ENCODE results near the gene OSBPL5.

OSBPL5 gene

DNA sequence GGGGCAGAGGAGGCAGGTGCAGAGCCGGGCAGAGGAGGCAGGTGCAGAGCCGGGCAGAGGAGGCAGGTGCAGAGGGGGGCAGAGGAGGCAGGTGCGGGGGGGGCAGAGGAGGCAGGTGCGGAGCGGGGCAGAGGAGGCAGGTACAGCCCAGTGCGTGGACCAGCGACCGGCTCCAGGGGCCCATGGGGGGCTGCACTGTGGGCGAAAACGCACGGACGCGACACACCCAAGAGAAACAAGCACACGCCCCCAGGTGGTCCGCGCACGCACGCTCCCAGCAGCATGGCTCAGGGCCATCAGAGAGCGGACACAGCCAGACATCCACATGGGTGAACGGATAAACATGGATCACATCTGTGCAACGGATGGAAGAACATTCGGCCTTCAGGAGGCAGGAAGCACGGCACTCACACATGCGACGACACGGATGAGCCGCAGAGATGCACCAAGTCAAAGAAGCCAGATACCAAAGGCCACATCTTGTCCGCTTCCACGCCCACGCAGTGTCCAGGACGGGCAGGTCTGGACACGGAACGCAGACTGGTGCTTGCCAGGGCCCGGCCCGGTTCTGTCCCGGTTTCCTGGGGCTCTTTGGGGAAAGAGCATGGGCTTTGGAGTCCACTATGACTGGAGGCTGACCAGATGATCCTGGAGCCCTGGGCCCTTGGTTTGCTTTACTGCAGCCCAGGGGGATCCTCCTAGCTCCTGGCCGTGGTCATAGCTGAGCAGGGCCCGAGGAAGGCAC lies 21.8 kb downstream of the OSBPL5 start:
- no peak for TF ChIP-seq EZH2phosphoT487 (IDR thresholded peaks at IDR 0.05; ENCODE audit: borderline replicate concordance, low read length)
- TF ChIP-seq CTCF (IDR thresholded peaks at IDR 0.05; ENCODE audit: low read depth, low read length, poor library complexity, severe bottlenecking): no peak
- Histone ChIP-seq H3K9me2 (replicated peaks; ENCODE audit: control insufficient read depth, low read length) (no peaks in the 10 kb centered on the region), H3K4me2 (ENCODE audit: low read length) (no peak overlapping the region), H4K20me1 (ENCODE audit: control insufficient read depth, insufficient read depth, low read depth, low read length) (no peaks in the 10 kb centered on the region), H3K27me3 (ENCODE audit: control insufficient read depth, low read length) (no peaks in the 10 kb centered on the region), H3K36me3 (ENCODE audit: control insufficient read depth, low read length) (no peaks in the 10 kb centered on the region), H3K79me2 (ENCODE audit: control insufficient read depth, low read length) (no peaks in the 10 kb centered on the region), H3F3A (ENCODE audit: control insufficient read depth, insufficient read depth) (no peaks in the 10 kb centered on the region), H3K4me3 (ENCODE audit: low read length) (no peak overlapping the region), H3K9me3 (ENCODE audit: control insufficient read depth, insufficient read depth, low read length) (no peaks in the 10 kb centered on the region), H3K4me1 (ENCODE audit: control insufficient read depth, low read length) (no peaks in the 10 kb centered on the region), H3K27ac (ENCODE audit: low read depth, low read length) (no peak overlapping the region)

GRCh38 chr11:3140291-3140603 lies 24.9 kb downstream of the OSBPL5 start:
- Histone ChIP-seq H3F3A (ENCODE audit: control insufficient read depth, insufficient read depth) (no peaks in the 10 kb centered on the region), H4K20me1 (ENCODE audit: control insufficient read depth, insufficient read depth, low read depth, low read length) (no peaks in the 10 kb centered on the region), H3K4me3 (ENCODE audit: low read length) (no peak overlapping the region), H3K9me2 (replicated peaks; ENCODE audit: control insufficient read depth, low read length) (no peaks in the 10 kb centered on the region), H3K9me3 (ENCODE audit: control insufficient read depth, insufficient read depth, low read length) (no peaks in the 10 kb centered on the region), H3K4me2 (ENCODE audit: low read length) (no peak overlapping the region), H3K4me1 (ENCODE audit: control insufficient read depth, low read length) (no peaks in the 10 kb centered on the region), H3K36me3 (ENCODE audit: control insufficient read depth, low read length) (no peaks in the 10 kb centered on the region), H3K27ac (ENCODE audit: low read depth, low read length) (no peak overlapping the region), H3K79me2 (ENCODE audit: control insufficient read depth, low read length) (no peaks in the 10 kb centered on the region), H3K27me3 (ENCODE audit: control insufficient read depth, low read length) (no peaks in the 10 kb centered on the region)
- TF ChIP-seq EZH2phosphoT487 (IDR thresholded peaks at IDR 0.05; ENCODE audit: borderline replicate concordance, low read length) (no peak), CTCF (IDR thresholded peaks at IDR 0.05; ENCODE audit: low read depth, low read length, poor library complexity, severe bottlenecking) (no peak)

GRCh38 chr11:3139481-3140290 lies 25.4 kb downstream of the OSBPL5 start:
- H3K9me2 ChIP-seq (replicated peaks; ENCODE audit: control insufficient read depth, low read length): no peaks in the 10 kb centered on the region
- no peaks in the 10 kb centered on the region for H3K27me3 ChIP-seq (ENCODE audit: control insufficient read depth, low read length)
- no peaks in the 10 kb centered on the region for H3K9me3 ChIP-seq (ENCODE audit: control insufficient read depth, insufficient read depth, low read length)
- no peaks in the 10 kb centered on the region for H3K36me3 ChIP-seq (ENCODE audit: control insufficient read depth, low read length)
- TF ChIP-seq CTCF (IDR thresholded peaks at IDR 0.05; ENCODE audit: low read depth, low read length, poor library complexity, severe bottlenecking): no peak
- no peak for TF ChIP-seq EZH2phosphoT487 (IDR thresholded peaks at IDR 0.05; ENCODE audit: borderline replicate concordance, low read length)
- H3K4me2 ChIP-seq (ENCODE audit: low read length): no peak overlapping the region
- H3K4me3 ChIP-seq (ENCODE audit: low read length): no peak overlapping the region
- no peaks in the 10 kb centered on the region for H3F3A ChIP-seq (ENCODE audit: control insufficient read depth, insufficient read depth)
- no peaks in the 10 kb centered on the region for H3K79me2 ChIP-seq (ENCODE audit: control insufficient read depth, low read length)
- no peaks in the 10 kb centered on the region for H4K20me1 ChIP-seq (ENCODE audit: control insufficient read depth, insufficient read depth, low read depth, low read length)
- no peaks in the 10 kb centered on the region for H3K4me1 ChIP-seq (ENCODE audit: control insufficient read depth, low read length)
- H3K27ac ChIP-seq (ENCODE audit: low read depth, low read length): no peak overlapping the region
